Measurements from ENCODE around the gene PRB2. TPM values are rescaled to one million over a fixed set of nuclear protein-coding genes. Genes with fewer than 3 reads are reported as not detected.
"Not testable (repeated sequence)": the region's sequence is repeated elsewhere in the genome, so short reads cannot be mapped to it uniquely, and the experiment has no call there.

Gene PRB2
- polyA plus RNA-seq, 2 donors = not detected

GRCh38 chr12:11361151-11361550 lies 34.2 kb downstream of the PRB2 start:
- Histone ChIP-seq H3K4me3 (ENCODE audit: low read depth in 1 of 2, low read length in 2 of 2) (no peak overlapping the region), H3K9me3 (ENCODE audit: control insufficient read depth in 2 of 2, insufficient read depth in 1 of 2, low read depth in 1 of 2, low read length in 1 of 2) (no peaks in the 10 kb centered on the region), H3K4me1 (ENCODE audit: control insufficient read depth in 2 of 2, insufficient read depth in 2 of 2, low read length in 1 of 2) (no peaks in the 10 kb centered on the region), H3K27ac (ENCODE audit: low read depth in 2 of 2, low read length in 1 of 2) (no peak overlapping the region), H3K27me3 (ENCODE audit: control insufficient read depth in 1 of 2, insufficient read depth in 2 of 2, low read length in 2 of 2) (no peaks in the 10 kb centered on the region), H3K36me3 (ENCODE audit: control insufficient read depth in 2 of 2, insufficient read depth in 2 of 2, low read length in 1 of 2) (no peaks in the 10 kb centered on the region)

- H3K27ac ChIP-seq (ENCODE audit: low read depth in 2 of 2, low read length in 1 of 2); H3K9me3 ChIP-seq (ENCODE audit: control insufficient read depth in 2 of 2, insufficient read depth in 1 of 2, low read depth in 1 of 2, low read length in 1 of 2); H3K4me3 ChIP-seq (ENCODE audit: low read depth in 1 of 2, low read length in 2 of 2); H3K27me3 ChIP-seq (ENCODE audit: control insufficient read depth in 1 of 2, insufficient read depth in 2 of 2, low read length in 2 of 2); H3K36me3 ChIP-seq (ENCODE audit: control insufficient read depth in 2 of 2, insufficient read depth in 2 of 2, low read length in 1 of 2); H3K4me1 ChIP-seq (ENCODE audit: control insufficient read depth in 2 of 2, insufficient read depth in 2 of 2, low read length in 1 of 2): not testable (repeated sequence)
- 72% methylated on average over 1 of the region's 1 CpG for WGBS, 2 donors
Measured at GRCh38 chr12:11360205-11360883, 35.0 kb downstream of the PRB2 start.

- WGBS, 2 donors = 75 to 84% methylated on average over 1 to 2 of the region's 2 CpGs
- not testable (repeated sequence) for H3K4me3 ChIP-seq (ENCODE audit: low read depth in 1 of 2, low read length in 2 of 2); H3K27me3 ChIP-seq (ENCODE audit: control insufficient read depth in 1 of 2, insufficient read depth in 2 of 2, low read length in 2 of 2); H3K36me3 ChIP-seq (ENCODE audit: control insufficient read depth in 2 of 2, insufficient read depth in 2 of 2, low read length in 1 of 2); H3K4me1 ChIP-seq (ENCODE audit: control insufficient read depth in 2 of 2, insufficient read depth in 2 of 2, low read length in 1 of 2); H3K27ac ChIP-seq (ENCODE audit: low read depth in 2 of 2, low read length in 1 of 2); H3K9me3 ChIP-seq (ENCODE audit: control insufficient read depth in 2 of 2, insufficient read depth in 1 of 2, low read depth in 1 of 2, low read length in 1 of 2)
Measured at GRCh38 chr12:11351736-11352135, 43.6 kb downstream of the PRB2 start.

GRCh38 chr12:11348439-11348838 lies 46.9 kb downstream of the PRB2 start:
- no peak overlapping the region for H3K4me3 ChIP-seq (ENCODE audit: low read depth in 1 of 2, low read length in 2 of 2)
- H3K36me3 ChIP-seq (ENCODE audit: control insufficient read depth in 2 of 2, insufficient read depth in 2 of 2, low read length in 1 of 2) = no peaks in the 10 kb centered on the region
- H3K27me3 ChIP-seq (ENCODE audit: control insufficient read depth in 1 of 2, insufficient read depth in 2 of 2, low read length in 2 of 2) = no peaks in the 10 kb centered on the region
- no peak overlapping the region for H3K27ac ChIP-seq (ENCODE audit: low read depth in 2 of 2, low read length in 1 of 2)
- H3K4me1 ChIP-seq (ENCODE audit: control insufficient read depth in 2 of 2, insufficient read depth in 2 of 2, low read length in 1 of 2) = no peaks in the 10 kb centered on the region
- 92 to 93% methylated on average over 9 of the region's 9 CpGs for WGBS, 2 donors
- peaks cover 1 to 2% of the 10 kb centered on the region in 2 donors for H3K9me3 ChIP-seq (ENCODE audit: control insufficient read depth in 2 of 2, insufficient read depth in 1 of 2, low read depth in 1 of 2, low read length in 1 of 2)

- WGBS, 2 donors = 78 to 84% methylated on average over 6 of the region's 6 CpGs
- no peaks in the 10 kb centered on the region for H3K27me3 ChIP-seq (ENCODE audit: control insufficient read depth in 1 of 2, insufficient read depth in 2 of 2, low read length in 2 of 2)
- H3K36me3 ChIP-seq (ENCODE audit: control insufficient read depth in 2 of 2, insufficient read depth in 2 of 2, low read length in 1 of 2) = no peaks in the 10 kb centered on the region
- no peaks in the 10 kb centered on the region for H3K4me1 ChIP-seq (ENCODE audit: control insufficient read depth in 2 of 2, insufficient read depth in 2 of 2, low read length in 1 of 2)
- peaks cover 0 to 2% of the 10 kb centered on the region in 2 donors for H3K9me3 ChIP-seq (ENCODE audit: control insufficient read depth in 2 of 2, insufficient read depth in 1 of 2, low read depth in 1 of 2, low read length in 1 of 2)
- no peak overlapping the region for H3K4me3 ChIP-seq (ENCODE audit: low read depth in 1 of 2, low read length in 2 of 2)
- no peak overlapping the region for H3K27ac ChIP-seq (ENCODE audit: low read depth in 2 of 2, low read length in 1 of 2)
Measured at GRCh38 chr12:11347810-11348209, 47.6 kb downstream of the PRB2 start.

- Histone ChIP-seq H3K27me3 (ENCODE audit: control insufficient read depth in 1 of 2, insufficient read depth in 2 of 2, low read length in 2 of 2) (no peaks in the 10 kb centered on the region), H3K27ac (ENCODE audit: low read depth in 2 of 2, low read length in 1 of 2) (no peak overlapping the region), H3K9me3 (ENCODE audit: control insufficient read depth in 2 of 2, insufficient read depth in 1 of 2, low read depth in 1 of 2, low read length in 1 of 2) (peaks cover 0 to 5% of the 10 kb centered on the region in 2 donors), H3K36me3 (ENCODE audit: control insufficient read depth in 2 of 2, insufficient read depth in 2 of 2, low read length in 1 of 2) (no peaks in the 10 kb centered on the region), H3K4me1 (ENCODE audit: control insufficient read depth in 2 of 2, insufficient read depth in 2 of 2, low read length in 1 of 2) (no peaks in the 10 kb centered on the region), H3K4me3 (ENCODE audit: low read depth in 1 of 2, low read length in 2 of 2) (no peak overlapping the region)
- WGBS, 2 donors = 48 to 73% methylated on average over 2 of the region's 2 CpGs
Measured at GRCh38 chr12:11344500-11344899, 50.9 kb downstream of the PRB2 start.

Other genes with a start within 250 kb of the PRB2 start
- 1 to 10 TPM; 3.5 to 6.9 TPM for gene SMIM10L1, start 224.4 kb downstream of the PRB2 start, polyA plus RNA-seq
- not detected for gene TAS2R42, start 208.6 kb downstream of the PRB2 start, polyA plus RNA-seq
- gene PRB3, start 125.9 kb downstream of the PRB2 start, polyA plus RNA-seq = under 1 TPM in 1 of 2 donors, not detected in 1; 0.10 TPM
- gene PRB4, start 85.1 kb downstream of the PRB2 start, polyA plus RNA-seq = not detected

Measured in esophagus (tissue), 2 donors.